ENCODE data around the gene ZNF668. TPM values are rescaled to one million over a fixed set of nuclear protein-coding genes. Genes with fewer than 3 reads are reported as not detected.

Gene ZNF668
- total RNA-seq, 2 experiments from 2014 or later, result 4.5 to 6.0 TPM

- Histone ChIP-seq H3K9me3 (ENCODE audit: control insufficient read depth in 1 of 2, insufficient read depth in 1 of 2, low read length in 2 of 2) (no peaks in the 10 kb centered on the region), H3K4me1 (ENCODE audit: insufficient read depth, low read length) (peaks cover 25% of the 10 kb centered on the region), H3K27ac (ENCODE audit: low read depth in 1 of 2, low read length in 2 of 2) (no peak overlapping the region), H3K36me3 (ENCODE audit: insufficient read depth, low read length) (peaks cover 27% of the 10 kb centered on the region), H3K4me3 (ENCODE audit: low read length) (no peak overlapping the region), H3K27me3 (ENCODE audit: control insufficient read depth in 1 of 2, insufficient read depth in 2 of 2, low read length in 2 of 2) (no peaks in the 10 kb centered on the region)
- Mint-ChIP-seq H3K36me3 (ENCODE audit: low read depth) (peaks cover 48% of the 10 kb centered on the region), H3K27me3 (no peaks in the 10 kb centered on the region), H3K4me3 (peak overlapping the region; percentile 38), H3K9me3 (no peaks in the 10 kb centered on the region), H3K4me1 (ENCODE audit: low read depth) (peaks cover 20% of the 10 kb centered on the region), H3K27ac (peak overlapping the region; percentile 36)
- no peak for DNase-seq
- ChIA-PET CTCF (interaction anchor here (0.8 kb wide), 1 partner anchor 28 kb away, joined by 3 read pairs; no protein-coding TSS in a partner anchor), POLR2A (interaction anchor here (1.9 kb wide), 1 partner anchor 28 kb away, joined by 6 read pairs; no protein-coding TSS in a partner anchor)
- intact Hi-C loops (cut with DNase I, micrococcal nuclease), result no loop called here
- TF ChIP-seq, protein P1, sequence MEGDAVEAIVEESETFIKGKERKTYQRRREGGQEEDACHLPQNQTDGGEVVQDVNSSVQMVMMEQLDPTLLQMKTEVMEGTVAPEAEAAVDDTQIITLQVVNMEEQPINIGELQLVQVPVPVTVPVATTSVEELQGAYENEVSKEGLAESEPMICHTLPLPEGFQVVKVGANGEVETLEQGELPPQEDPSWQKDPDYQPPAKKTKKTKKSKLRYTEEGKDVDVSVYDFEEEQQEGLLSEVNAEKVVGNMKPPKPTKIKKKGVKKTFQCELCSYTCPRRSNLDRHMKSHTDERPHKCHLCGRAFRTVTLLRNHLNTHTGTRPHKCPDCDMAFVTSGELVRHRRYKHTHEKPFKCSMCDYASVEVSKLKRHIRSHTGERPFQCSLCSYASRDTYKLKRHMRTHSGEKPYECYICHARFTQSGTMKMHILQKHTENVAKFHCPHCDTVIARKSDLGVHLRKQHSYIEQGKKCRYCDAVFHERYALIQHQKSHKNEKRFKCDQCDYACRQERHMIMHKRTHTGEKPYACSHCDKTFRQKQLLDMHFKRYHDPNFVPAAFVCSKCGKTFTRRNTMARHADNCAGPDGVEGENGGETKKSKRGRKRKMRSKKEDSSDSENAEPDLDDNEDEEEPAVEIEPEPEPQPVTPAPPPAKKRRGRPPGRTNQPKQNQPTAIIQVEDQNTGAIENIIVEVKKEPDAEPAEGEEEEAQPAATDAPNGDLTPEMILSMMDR (IDR thresholded peaks at IDR 0.05), result no peak
- ATAC-seq (ENCODE audit: poor library complexity), result no peak
Observed at GRCh38 chr16:31114468-31114867, 40.4 kb upstream of the ZNF668 start.

GRCh38 chr16:31113121-31114120, 39.4 kb upstream of the ZNF668 start:
- no peaks in the 10 kb centered on the region for H3K9me3 Mint-ChIP-seq
- Histone ChIP-seq H3K27ac (ENCODE audit: low read depth in 1 of 2, low read length in 2 of 2) (no peak overlapping the region), H3K4me3 (ENCODE audit: low read length) (no peak overlapping the region), H3K9me3 (ENCODE audit: control insufficient read depth in 1 of 2, insufficient read depth in 1 of 2, low read length in 2 of 2) (no peaks in the 10 kb centered on the region), H3K4me1 (ENCODE audit: insufficient read depth, low read length) (peaks cover 26% of the 10 kb centered on the region), H3K36me3 (ENCODE audit: insufficient read depth, low read length) (peaks cover 18% of the 10 kb centered on the region), H3K27me3 (ENCODE audit: control insufficient read depth in 1 of 2, insufficient read depth in 2 of 2, low read length in 2 of 2) (no peaks in the 10 kb centered on the region)
- H3K27ac Mint-ChIP-seq, result no peak overlapping the region
- no peak for ATAC-seq (ENCODE audit: poor library complexity)
- ChIA-PET CTCF (interaction anchor here (0.8 kb wide), 1 partner anchor 29 kb away, joined by 3 read pairs; no protein-coding TSS in a partner anchor), POLR2A (no interaction called here)
- DNase-seq, result peak in 2 of 14 experiments; percentile 50 to 64
- H3K4me3 Mint-ChIP-seq, result peak overlapping the region; percentile 48
- intact Hi-C loops (cut with DNase I, micrococcal nuclease), result no loop called here
- H3K27me3 Mint-ChIP-seq, result no peaks in the 10 kb centered on the region
- peaks cover 38% of the 10 kb centered on the region for H3K36me3 Mint-ChIP-seq (ENCODE audit: low read depth)
- TF ChIP-seq, protein P1 (IDR thresholded peaks at IDR 0.05), result no peak
- H3K4me1 Mint-ChIP-seq (ENCODE audit: low read depth), result peaks cover 17% of the 10 kb centered on the region

- ChIA-PET CTCF (no interaction called here), POLR2A (no interaction called here)
- H3K9me3 ChIP-seq (ENCODE audit: control insufficient read depth in 1 of 2, insufficient read depth in 1 of 2, low read length in 2 of 2), result no peaks in the 10 kb centered on the region
- no peak overlapping the region for H3K27ac ChIP-seq (ENCODE audit: low read depth in 1 of 2, low read length in 2 of 2)
- intact Hi-C loops (cut with DNase I, micrococcal nuclease), result no loop called here
- TF ChIP-seq, protein P1 (IDR thresholded peaks at IDR 0.05), result no peak
- H3K27me3 ChIP-seq (ENCODE audit: control insufficient read depth in 1 of 2, insufficient read depth in 2 of 2, low read length in 2 of 2), result no peaks in the 10 kb centered on the region
- no peak for ATAC-seq (ENCODE audit: poor library complexity)
- Mint-ChIP-seq H3K27me3 (no peaks in the 10 kb centered on the region), H3K4me1 (ENCODE audit: low read depth) (peaks cover 14% of the 10 kb centered on the region), H3K9me3 (no peaks in the 10 kb centered on the region), H3K27ac (no peak overlapping the region), H3K36me3 (ENCODE audit: low read depth) (peaks cover 31% of the 10 kb centered on the region), H3K4me3 (no peak overlapping the region)
- peaks cover 25% of the 10 kb centered on the region for H3K4me1 ChIP-seq (ENCODE audit: insufficient read depth, low read length)
- DNase-seq, result no peak
- H3K4me3 ChIP-seq (ENCODE audit: low read length), result no peak overlapping the region
- H3K36me3 ChIP-seq (ENCODE audit: insufficient read depth, low read length), result peaks cover 18% of the 10 kb centered on the region
Observed at GRCh38 chr16:31112711-31113110, 38.7 kb upstream of the ZNF668 start.
